ENCODE results near the gene SPATA45. TPM values are rescaled to one million over a fixed set of nuclear protein-coding genes. Genes with fewer than 3 reads are reported as not detected.

The SPATA45 gene
- total RNA-seq, 1 experiment from 2014 or later: not detected

DNA sequence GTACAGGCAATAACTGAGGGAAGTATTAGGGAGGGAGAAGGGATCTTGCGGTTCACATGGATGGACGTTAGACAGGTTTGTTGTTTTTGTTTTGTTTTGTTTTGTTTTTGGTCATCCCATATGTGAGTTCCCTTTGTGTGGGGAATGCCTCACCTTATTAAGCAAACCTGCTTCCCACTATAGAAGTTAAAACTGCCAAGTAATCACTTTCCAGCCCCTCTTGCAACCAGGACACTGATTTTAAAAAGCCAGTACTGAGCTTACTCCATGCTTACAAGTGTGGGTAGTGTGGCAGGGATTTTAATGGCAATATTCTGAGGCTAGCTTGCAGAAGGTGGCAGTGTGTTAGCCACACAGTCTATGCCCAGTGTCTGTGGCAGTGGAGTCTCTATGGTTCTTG lies 26.5 kb downstream of the SPATA45 start:
- H3K27ac ChIP-seq (ENCODE audit: low read length): no peak overlapping the region
- H4K20me1 ChIP-seq (ENCODE audit: low read length): no peaks in the 10 kb centered on the region
- no peaks in the 10 kb centered on the region for H3K27me3 ChIP-seq (ENCODE audit: low read length)
- H3K9ac ChIP-seq (ENCODE audit: low read length): no peak overlapping the region
- peaks cover 10% of the 10 kb centered on the region for H3K4me1 ChIP-seq (ENCODE audit: insufficient read depth, low read length)
- ChIA-PET POLR2A (ENCODE audit: unreplicated experiment) (no interaction called here), CTCF (no interaction called here)
- no peak overlapping the region for H3K4me3 ChIP-seq (ENCODE audit: low read length)
- H3K36me3 ChIP-seq (ENCODE audit: low read depth, low read length): no peaks in the 10 kb centered on the region
- H3K4me2 ChIP-seq (ENCODE audit: low read length): no peak overlapping the region
- no peak for TF ChIP-seq EZH2phosphoT487 (IDR thresholded peaks at IDR 0.05; ENCODE audit: borderline replicate concordance, low read length)
- TF ChIP-seq EZH2 (IDR thresholded peaks at IDR 0.05; ENCODE audit: low read length, unreplicated experiment): no peak
- TF ChIP-seq CTCF (conservative IDR thresholded peaks at IDR 0.05; ENCODE audit: low read depth, low read length): no peak
- no peaks in the 10 kb centered on the region for H3K9me2 ChIP-seq (replicated peaks; ENCODE audit: low read length)
- no peak overlapping the region for H2AFZ ChIP-seq (ENCODE audit: low read length)
- DNase-seq (no peak), ATAC-seq (no peak)
- BruUV-seq (replicated peaks): no TSS peak
- H3K9me3 ChIP-seq (ENCODE audit: low read length): peaks cover 10% of the 10 kb centered on the region; the same call in 1 of the 2 replicates
- intact Hi-C loops (cut with micrococcal nuclease): no loop called here
- H3F3A ChIP-seq (ENCODE audit: low read length, unreplicated experiment): no peaks in the 10 kb centered on the region
- H3K79me2 ChIP-seq (ENCODE audit: low read length): no peaks in the 10 kb centered on the region

- Histone ChIP-seq H3K4me1 (ENCODE audit: insufficient read depth, low read length) (peaks cover 11% of the 10 kb centered on the region), H3K36me3 (ENCODE audit: low read depth, low read length) (no peaks in the 10 kb centered on the region), H3K9me2 (replicated peaks; ENCODE audit: low read length) (no peaks in the 10 kb centered on the region), H2AFZ (ENCODE audit: low read length) (no peak overlapping the region), H3K27ac (ENCODE audit: low read length) (no peak overlapping the region), H3F3A (ENCODE audit: low read length, unreplicated experiment) (no peaks in the 10 kb centered on the region), H3K27me3 (ENCODE audit: low read length) (no peaks in the 10 kb centered on the region), H3K9ac (ENCODE audit: low read length) (no peak overlapping the region), H3K4me2 (ENCODE audit: low read length) (no peak overlapping the region), H3K79me2 (ENCODE audit: low read length) (no peaks in the 10 kb centered on the region), H3K9me3 (ENCODE audit: low read length) (no peaks in the 10 kb centered on the region), H3K4me3 (ENCODE audit: low read length) (no peak overlapping the region), H4K20me1 (ENCODE audit: low read length) (no peaks in the 10 kb centered on the region)
- TF ChIP-seq EZH2 (IDR thresholded peaks at IDR 0.05; ENCODE audit: low read length, unreplicated experiment) (no peak), CTCF (conservative IDR thresholded peaks at IDR 0.05; ENCODE audit: low read depth, low read length) (no peak), EZH2phosphoT487 (IDR thresholded peaks at IDR 0.05; ENCODE audit: borderline replicate concordance, low read length) (no peak)
- CTCF ChIA-PET: no interaction called here
- ATAC-seq (no peak), DNase-seq (no peak)
- no TSS peak for BruUV-seq (replicated peaks)
- intact Hi-C loops (cut with micrococcal nuclease): no loop called here
- POLR2A ChIA-PET (ENCODE audit: unreplicated experiment): no interaction called here
Measured at GRCh38 chr1:212819726-212820125, 27.7 kb downstream of the SPATA45 start.

DNA sequence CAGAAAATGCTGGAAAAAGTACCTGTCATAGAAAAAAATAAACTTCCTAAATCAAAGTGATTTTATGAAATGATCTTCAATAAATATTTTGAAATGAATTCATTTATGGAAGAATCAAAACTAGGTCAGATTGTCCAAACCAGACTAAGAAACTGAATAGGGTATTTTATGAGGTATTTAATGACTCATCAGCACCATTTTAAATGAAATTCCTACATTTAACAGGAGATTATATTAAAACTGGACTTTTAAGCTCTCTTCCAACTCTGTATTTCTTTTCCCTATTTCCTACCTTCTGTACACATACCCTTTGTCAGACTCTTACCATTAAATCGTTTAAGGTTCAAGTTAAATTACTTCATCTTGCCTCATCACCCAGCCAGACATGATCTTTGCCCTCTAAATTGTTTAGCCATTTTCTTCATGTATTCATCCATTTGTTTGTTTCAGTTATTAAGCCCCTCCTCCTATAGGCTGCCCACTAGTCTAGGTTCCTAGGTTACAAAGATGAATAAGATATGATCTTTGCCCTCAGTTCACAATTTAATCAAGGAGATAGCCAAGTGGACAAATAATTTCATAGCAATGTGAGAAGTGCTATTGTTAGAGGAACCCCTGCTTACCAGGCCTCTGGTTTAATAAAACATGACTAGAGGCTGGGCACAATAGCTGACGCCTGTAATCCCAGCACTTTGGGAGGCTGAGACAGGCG lies 30.7 kb downstream of the SPATA45 start:
- no peak overlapping the region for H3K9ac ChIP-seq (ENCODE audit: low read length)
- intact Hi-C loops (cut with micrococcal nuclease): loop anchor here (2.0 kb wide), 2 partner anchors 44 to 178 kb away; no protein-coding TSS in a partner anchor
- H3K36me3 ChIP-seq (ENCODE audit: low read depth, low read length): no peaks in the 10 kb centered on the region
- peak; percentile 79 for ATAC-seq
- no peak overlapping the region for H3K4me2 ChIP-seq (ENCODE audit: low read length)
- ChIA-PET CTCF (no interaction called here), POLR2A (ENCODE audit: unreplicated experiment) (no interaction called here)
- H3K4me1 ChIP-seq (ENCODE audit: insufficient read depth, low read length): peaks cover 11% of the 10 kb centered on the region
- no peak overlapping the region for H2AFZ ChIP-seq (ENCODE audit: low read length)
- no peaks in the 10 kb centered on the region for H3K79me2 ChIP-seq (ENCODE audit: low read length)
- no peaks in the 10 kb centered on the region for H3K9me3 ChIP-seq (ENCODE audit: low read length)
- H3K27ac ChIP-seq (ENCODE audit: low read length): no peak overlapping the region
- no peaks in the 10 kb centered on the region for H3K27me3 ChIP-seq (ENCODE audit: low read length)
- DNase-seq: peak; percentile 33
- H3K9me2 ChIP-seq (replicated peaks; ENCODE audit: low read length): no peaks in the 10 kb centered on the region
- TF ChIP-seq CTCF (conservative IDR thresholded peaks at IDR 0.05; ENCODE audit: low read depth, low read length): no peak
- TF ChIP-seq EZH2phosphoT487 (IDR thresholded peaks at IDR 0.05; ENCODE audit: borderline replicate concordance, low read length): no peak
- no peak for TF ChIP-seq EZH2 (IDR thresholded peaks at IDR 0.05; ENCODE audit: low read length, unreplicated experiment)
- H3F3A ChIP-seq (ENCODE audit: low read length, unreplicated experiment): no peaks in the 10 kb centered on the region
- no peak overlapping the region for H3K4me3 ChIP-seq (ENCODE audit: low read length)
- H4K20me1 ChIP-seq (ENCODE audit: low read length): no peaks in the 10 kb centered on the region
- no TSS peak for BruUV-seq (replicated peaks)
